ENCODE results near the gene GRAMD1A.

The GRAMD1A gene

GRCh38 chr19:34972163-34972705, 27.9 kb upstream of the GRAMD1A start:
- Histone ChIP-seq H3K27me3 (ENCODE audit: insufficient read depth, poor library complexity, severe bottlenecking) (no peaks in the 10 kb centered on the region), H3K27ac (ENCODE audit: poor library complexity, severe bottlenecking) (no peak overlapping the region), H3K9me3 (ENCODE audit: severe bottlenecking) (peaks cover 5% of the 10 kb centered on the region), H3K4me1 (ENCODE audit: insufficient read depth, poor library complexity, severe bottlenecking) (no peaks in the 10 kb centered on the region), H3K4me3 (ENCODE audit: severe bottlenecking) (no peak overlapping the region), H3K36me3 (ENCODE audit: low read depth) (no peaks in the 10 kb centered on the region)
- ATAC-seq (ENCODE audit: low read depth) = no peak
- DNase-seq (ENCODE audit: low spot score) = no peak
- no peak for TF ChIP-seq CTCF (IDR thresholded peaks at IDR 0.05; ENCODE audit: poor library complexity, severe bottlenecking)

GRCh38 chr19:34974646-34975045, 25.5 kb upstream of the GRAMD1A start:
- Histone ChIP-seq H3K4me3 (ENCODE audit: severe bottlenecking) (no peak overlapping the region), H3K36me3 (ENCODE audit: low read depth) (no peaks in the 10 kb centered on the region), H3K4me1 (ENCODE audit: insufficient read depth, poor library complexity, severe bottlenecking) (no peaks in the 10 kb centered on the region), H3K9me3 (ENCODE audit: severe bottlenecking) (peaks cover 5% of the 10 kb centered on the region), H3K27ac (ENCODE audit: poor library complexity, severe bottlenecking) (no peak overlapping the region), H3K27me3 (ENCODE audit: insufficient read depth, poor library complexity, severe bottlenecking) (no peaks in the 10 kb centered on the region)
- ATAC-seq (ENCODE audit: low read depth) = no peak
- no peak for TF ChIP-seq CTCF (IDR thresholded peaks at IDR 0.05; ENCODE audit: poor library complexity, severe bottlenecking)
- no peak for DNase-seq (ENCODE audit: low spot score)

- ATAC-seq (ENCODE audit: low read depth) (no peak), DNase-seq (ENCODE audit: low spot score) (no peak)
- H3K4me1 ChIP-seq (ENCODE audit: insufficient read depth, poor library complexity, severe bottlenecking) = no peaks in the 10 kb centered on the region
- no peak overlapping the region for H3K4me3 ChIP-seq (ENCODE audit: severe bottlenecking)
- H3K9me3 ChIP-seq (ENCODE audit: severe bottlenecking) = peaks cover 5% of the 10 kb centered on the region
- no peaks in the 10 kb centered on the region for H3K36me3 ChIP-seq (ENCODE audit: low read depth)
- H3K27ac ChIP-seq (ENCODE audit: poor library complexity, severe bottlenecking) = no peak overlapping the region
- H3K27me3 ChIP-seq (ENCODE audit: insufficient read depth, poor library complexity, severe bottlenecking) = no peaks in the 10 kb centered on the region
- no peak for TF ChIP-seq CTCF (IDR thresholded peaks at IDR 0.05; ENCODE audit: poor library complexity, severe bottlenecking)
These were observed 25.1 kb upstream of the GRAMD1A start for GRCh38 chr19:34975056-34975455.

GRCh38 chr19:34976611-34977010, 23.5 kb upstream of the GRAMD1A start:
- no peaks in the 10 kb centered on the region for H3K36me3 ChIP-seq (ENCODE audit: low read depth)
- ATAC-seq (ENCODE audit: low read depth) (no peak), DNase-seq (ENCODE audit: low spot score) (no peak)
- no peaks in the 10 kb centered on the region for H3K27me3 ChIP-seq (ENCODE audit: insufficient read depth, poor library complexity, severe bottlenecking)
- no peak overlapping the region for H3K27ac ChIP-seq (ENCODE audit: poor library complexity, severe bottlenecking)
- TF ChIP-seq CTCF (IDR thresholded peaks at IDR 0.05; ENCODE audit: poor library complexity, severe bottlenecking) = no peak
- H3K4me3 ChIP-seq (ENCODE audit: severe bottlenecking) = no peak overlapping the region
- peaks cover 5% of the 10 kb centered on the region for H3K9me3 ChIP-seq (ENCODE audit: severe bottlenecking)
- no peaks in the 10 kb centered on the region for H3K4me1 ChIP-seq (ENCODE audit: insufficient read depth, poor library complexity, severe bottlenecking)

GRCh38 chr19:34979819-34980640, 20.1 kb upstream of the GRAMD1A start:
- ATAC-seq (ENCODE audit: low read depth) (no peak), DNase-seq (ENCODE audit: low spot score) (no peak)
- H3K4me1 ChIP-seq (ENCODE audit: insufficient read depth, poor library complexity, severe bottlenecking) = no peaks in the 10 kb centered on the region
- H3K4me3 ChIP-seq (ENCODE audit: severe bottlenecking) = no peak overlapping the region
- H3K27me3 ChIP-seq (ENCODE audit: insufficient read depth, poor library complexity, severe bottlenecking) = no peaks in the 10 kb centered on the region
- TF ChIP-seq CTCF (IDR thresholded peaks at IDR 0.05; ENCODE audit: poor library complexity, severe bottlenecking) = no peak
- H3K27ac ChIP-seq (ENCODE audit: poor library complexity, severe bottlenecking) = no peak overlapping the region
- no peaks in the 10 kb centered on the region for H3K36me3 ChIP-seq (ENCODE audit: low read depth)
- peaks cover 5% of the 10 kb centered on the region for H3K9me3 ChIP-seq (ENCODE audit: severe bottlenecking)

All from RWPE2 (cell line).